HG02623 (cell line): ENCODE measurements around the gene GLE1.

Experiments used
- ATAC-seq: cut with Tn5 transposase; IDR thresholded peaks from one replicate; pipeline ENCODE4 v1.9.1; 2021; ENCODE audit warnings: moderate library complexity; ENCODE audit not compliant: unreplicated experiment

GLE1 gene

GRCh38 chr9:128587453-128587852, 82.9 kb downstream of the GLE1 start:
- no peak for ATAC-seq

- ATAC-seq: no peak
These were observed 84.2 kb downstream of the GLE1 start for GRCh38 chr9:128588581-128589233.
